D721Med (cell line): ENCODE results near the gene ALG2.

Experiments used
- DNase-seq: peaks from one replicate; pipeline ENCODE4 v3.0.0; 2011; ENCODE audit warnings: low spot score; ENCODE audit not compliant: insufficient read length
- FAIRE-seq: peaks from 2 replicates; lab custom pipeline; 2011; peaks lifted over from hg19 to GRCh38; lab: Jason Lieb, UNC
- CTCF ChIP-seq: IDR thresholded peaks from 2 replicates; pipeline ENCODE4 v1.5.1; 2012; ENCODE audit warnings: mild to moderate bottlenecking, control low read depth; ENCODE audit not compliant: insufficient read depth; ENCODE audit errors: missing control alignments

Gene ALG2

GRCh38 chr9:99253134-99253533 lies 31.4 kb upstream of the ALG2 start:
- DNase-seq (no peak), FAIRE-seq (no peak)
- TF ChIP-seq CTCF = no peak

GRCh38 chr9:99251157-99251556 lies 29.4 kb upstream of the ALG2 start:
- no peak for DNase-seq
- no peak for FAIRE-seq
- TF ChIP-seq CTCF = no peak

- no peak for TF ChIP-seq CTCF
- no peak for FAIRE-seq
These were observed 27.9 kb upstream of the ALG2 start for GRCh38 chr9:99249619-99250018.

GRCh38 chr9:99244344-99245260 lies 22.9 kb upstream of the ALG2 start:
- no peak for FAIRE-seq
- TF ChIP-seq CTCF = no peak
- no peak for DNase-seq

More at GRCh38 chr9:99249619-99250018, 27.9 kb upstream of the ALG2 start:
- DNase-seq = no peak

GRCh38 chr9:99241106-99241505 lies 19.4 kb upstream of the ALG2 start:
- DNase-seq = no peak
- FAIRE-seq = no peak
- no peak for TF ChIP-seq CTCF

- TF ChIP-seq CTCF = no peak
- DNase-seq = no peak
- FAIRE-seq = no peak
These were observed 17.8 kb upstream of the ALG2 start for GRCh38 chr9:99239341-99240060.
